ENCODE data around the gene HSD17B1.

Gene HSD17B1

GRCh38 chr17:42571435-42572225 lies 18.9 kb downstream of the HSD17B1 start:
- TF ChIP-seq, protein P1, sequence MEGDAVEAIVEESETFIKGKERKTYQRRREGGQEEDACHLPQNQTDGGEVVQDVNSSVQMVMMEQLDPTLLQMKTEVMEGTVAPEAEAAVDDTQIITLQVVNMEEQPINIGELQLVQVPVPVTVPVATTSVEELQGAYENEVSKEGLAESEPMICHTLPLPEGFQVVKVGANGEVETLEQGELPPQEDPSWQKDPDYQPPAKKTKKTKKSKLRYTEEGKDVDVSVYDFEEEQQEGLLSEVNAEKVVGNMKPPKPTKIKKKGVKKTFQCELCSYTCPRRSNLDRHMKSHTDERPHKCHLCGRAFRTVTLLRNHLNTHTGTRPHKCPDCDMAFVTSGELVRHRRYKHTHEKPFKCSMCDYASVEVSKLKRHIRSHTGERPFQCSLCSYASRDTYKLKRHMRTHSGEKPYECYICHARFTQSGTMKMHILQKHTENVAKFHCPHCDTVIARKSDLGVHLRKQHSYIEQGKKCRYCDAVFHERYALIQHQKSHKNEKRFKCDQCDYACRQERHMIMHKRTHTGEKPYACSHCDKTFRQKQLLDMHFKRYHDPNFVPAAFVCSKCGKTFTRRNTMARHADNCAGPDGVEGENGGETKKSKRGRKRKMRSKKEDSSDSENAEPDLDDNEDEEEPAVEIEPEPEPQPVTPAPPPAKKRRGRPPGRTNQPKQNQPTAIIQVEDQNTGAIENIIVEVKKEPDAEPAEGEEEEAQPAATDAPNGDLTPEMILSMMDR (IDR thresholded peaks at IDR 0.05; ENCODE audit: borderline replicate concordance, insufficient read depth, low read depth, low read length), result no peak
- no peak overlapping the region for H3K4me3 ChIP-seq (ENCODE audit: low read depth, low read length)

- no peak overlapping the region for H3K4me3 ChIP-seq (ENCODE audit: low read depth, low read length)
- TF ChIP-seq, protein P1 (IDR thresholded peaks at IDR 0.05; ENCODE audit: borderline replicate concordance, insufficient read depth, low read depth, low read length), result no peak
Observed at GRCh38 chr17:42573095-42573494, 20.4 kb downstream of the HSD17B1 start.

GRCh38 chr17:42574463-42574862 lies 21.7 kb downstream of the HSD17B1 start:
- TF ChIP-seq, protein P1 (IDR thresholded peaks at IDR 0.05; ENCODE audit: borderline replicate concordance, insufficient read depth, low read depth, low read length), result no peak
- H3K4me3 ChIP-seq (ENCODE audit: low read depth, low read length), result no peak overlapping the region

DNA sequence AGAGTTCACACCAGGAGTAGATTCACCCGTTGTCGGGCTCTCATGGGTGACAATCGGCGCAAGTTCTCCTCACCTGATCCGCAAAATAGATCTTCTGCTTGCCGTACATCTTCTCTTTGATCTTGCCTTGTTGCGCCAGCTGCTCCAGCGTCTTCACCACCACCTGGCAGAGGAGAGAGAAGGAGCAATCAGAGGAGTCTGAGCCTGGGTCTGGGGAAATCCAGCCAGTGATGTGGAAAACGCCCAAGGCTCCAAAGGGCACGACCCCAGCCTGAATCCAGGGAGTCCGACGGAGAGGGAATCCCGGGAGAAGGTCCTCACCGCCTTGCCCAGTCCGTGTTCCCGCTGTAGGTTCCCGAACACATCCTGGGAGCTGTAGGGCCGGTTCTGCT lies 24.4 kb downstream of the HSD17B1 start:
- TF ChIP-seq, protein P1 (IDR thresholded peaks at IDR 0.05; ENCODE audit: borderline replicate concordance, insufficient read depth, low read depth, low read length), result no peak
- H3K4me3 ChIP-seq (ENCODE audit: low read depth, low read length), result peak overlapping the region; percentile 79

DNA sequence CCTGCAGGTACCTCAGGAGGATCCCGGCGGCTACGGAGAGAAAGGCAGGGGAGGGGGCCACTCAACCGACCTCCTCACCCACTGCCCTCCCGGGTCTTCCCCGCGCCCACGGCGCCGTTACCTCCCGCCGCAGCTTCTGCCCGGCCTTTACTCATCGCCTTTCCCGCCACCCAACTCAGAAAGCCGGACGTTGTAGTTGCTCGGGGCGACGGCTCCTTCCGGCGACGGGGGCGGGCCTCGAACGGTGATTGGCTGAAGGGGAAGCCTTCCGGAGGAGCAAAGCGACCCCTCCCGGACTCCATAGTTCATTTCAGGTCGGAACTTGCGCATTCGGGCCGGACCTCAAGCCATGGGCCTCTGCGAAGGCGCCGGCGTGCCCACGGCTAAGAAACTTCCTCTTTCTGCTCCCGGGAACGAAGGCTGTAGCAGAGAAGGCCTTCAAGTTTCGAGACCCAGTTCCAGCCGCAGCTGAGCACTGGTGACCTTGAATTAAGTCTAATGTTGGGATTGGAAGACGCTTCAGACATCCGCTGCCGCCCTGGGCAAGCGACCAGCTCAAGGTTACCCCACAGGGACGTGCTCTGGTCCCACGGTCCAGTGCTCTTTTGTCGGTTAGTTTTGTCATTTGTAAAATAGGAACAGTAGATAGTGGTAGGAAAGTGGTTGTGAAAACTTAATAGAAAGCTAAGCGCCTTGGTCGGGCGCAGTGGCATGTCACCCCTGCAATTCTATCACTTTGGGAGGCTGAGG lies 25.0 kb downstream of the HSD17B1 start, which contains the start of gene PSMC3IP:
PSMC3IP (minus strand) TSS at position 198 of the 750 bp plus-strand sequence; CDS start at position 155, 43 bp downstream.
- TF ChIP-seq, protein P1 (IDR thresholded peaks at IDR 0.05; ENCODE audit: borderline replicate concordance, insufficient read depth, low read depth, low read length), result peak; percentile 59

DNA sequence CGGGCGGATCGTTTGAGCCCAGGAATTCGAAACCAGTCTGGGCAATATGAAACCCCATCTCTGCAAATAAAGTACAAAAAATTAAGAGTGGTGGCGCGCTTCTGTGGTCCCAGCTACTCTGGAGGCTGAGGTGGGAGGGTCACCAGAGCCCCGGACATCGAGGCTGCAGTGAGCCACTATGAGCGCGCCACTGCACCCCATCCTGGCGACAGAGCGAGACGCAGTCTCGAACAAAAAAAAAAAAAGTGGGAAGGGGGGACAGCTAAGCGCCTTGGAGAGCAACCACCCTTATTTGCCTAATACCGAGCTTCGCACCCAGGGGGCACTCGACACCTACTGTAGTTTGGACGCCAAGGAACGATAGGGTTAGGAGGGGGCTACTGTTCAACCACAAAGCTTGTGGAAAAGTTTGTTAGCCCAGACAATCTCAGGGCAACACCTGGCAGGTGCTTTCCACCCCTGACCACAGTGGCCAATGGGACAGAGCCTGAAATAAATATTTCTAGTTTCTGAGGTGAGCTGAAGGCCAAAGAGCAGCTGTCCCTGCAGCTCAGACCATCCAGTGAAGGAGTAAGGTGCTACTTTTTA lies 25.7 kb downstream of the HSD17B1 start:
- TF ChIP-seq, protein P1 (IDR thresholded peaks at IDR 0.05; ENCODE audit: borderline replicate concordance, insufficient read depth, low read depth, low read length), result peak; percentile 76

More for the DNA sequence above, 25.0 kb downstream of the HSD17B1 start, which contains the start of gene PSMC3IP:
- peak within 1 kb of the TSS; percentile 79 for H3K4me3 ChIP-seq (ENCODE audit: low read depth, low read length)

More for the DNA sequence above, 25.7 kb downstream of the HSD17B1 start:
- H3K4me3 ChIP-seq (ENCODE audit: low read depth, low read length), result peak overlapping the region; percentile 79

All from GM12875 (cell line).